IMR-90 (cell line): Measurements from ENCODE around the gene LTBP1. TPM values are rescaled to one million over a fixed set of nuclear protein-coding genes. Genes with fewer than 3 reads are reported as not detected.

Experiments
- ATAC-seq: fragments of 200-7000 bp; cut with Tn5 transposase; 2 replicates; pipeline ENCODE4 v1.9.1; 2020; ENCODE audit warnings: low read depth, mild to moderate bottlenecking, moderate library complexity
- BruUV-seq: library from RNA; stranded (reverse); fragments of 400-500 nt; replicated peaks from 2 replicates; lab custom pipeline; 2021; lab: Mats Ljungman, UMichigan
- CTCF ChIA-PET: fragments of 300-600 bp; formaldehyde crosslinking; extraction: SDS; loops from one replicate; lab custom pipeline; 2021; ENCODE audit warnings: antibody characterized with exemption; lab: Yijun Ruan, JAX
- POLR2A ChIA-PET: fragments of 300-600 bp; sonication (Branson Sonifier 250); formaldehyde crosslinking; loops from one replicate; lab custom pipeline; 2022; ENCODE audit warnings: antibody characterized with exemption; ENCODE audit not compliant: unreplicated experiment; lab: Charles Lee
- DNase-seq: peaks from one replicate; pipeline ENCODE4 v3.0.0; 2013
- H2AFZ ChIP-seq: replicated peaks from 2 replicates; pipeline ENCODE3; 2013; ENCODE audit warnings: low read length, mild to moderate bottlenecking; ENCODE audit not compliant: poor library complexity
- H2AK5ac ChIP-seq: 2 replicates; pipeline ENCODE4 v1.6.1; 2013; ENCODE audit warnings: low read depth, low read length, inconsistent platforms
- H2AK9ac ChIP-seq: replicated peaks from 2 replicates; pipeline ENCODE3; 2013; ENCODE audit warnings: mild to moderate bottlenecking, low read depth, low read length, moderate library complexity; ENCODE audit not compliant: poor library complexity
- H2BK120ac ChIP-seq: 2 replicates; pipeline ENCODE4 v1.6.1; 2013; ENCODE audit warnings: low read depth, low read length, inconsistent platforms
- H2BK15ac ChIP-seq: 3 replicates; pipeline ENCODE4 v1.6.1; 2013; ENCODE audit warnings: low read depth, low read length, inconsistent platforms
- H2BK20ac ChIP-seq: 2 replicates; pipeline ENCODE4 v1.6.1; 2013; ENCODE audit warnings: low read depth, mild to moderate bottlenecking, inconsistent platforms, low read length, moderate library complexity
- H2BK5ac ChIP-seq: 2 replicates; pipeline ENCODE4 v1.6.1; 2013; ENCODE audit warnings: mild to moderate bottlenecking, low read depth, low read length, inconsistent platforms; ENCODE audit not compliant: poor library complexity, severe bottlenecking
- H3K14ac ChIP-seq: replicated peaks from 2 replicates; pipeline ENCODE4 v1.6.1; 2013; ENCODE audit warnings: low read depth, low read length, inconsistent platforms
- H3K18ac ChIP-seq: 2 replicates; pipeline ENCODE4 v1.6.1; 2013; ENCODE audit warnings: low read depth, low read length, control low read depth
- H3K23ac ChIP-seq: 2 replicates; pipeline ENCODE4 v1.6.1; 2013; ENCODE audit warnings: low read depth, low read length, inconsistent platforms
- H3K27ac ChIP-seq: 2 replicates; pipeline ENCODE4 v1.5.1; 2013; ENCODE audit warnings: mild to moderate bottlenecking, control low read depth, low read length; ENCODE audit not compliant: insufficient read depth
- H3K27me3 ChIP-seq: 2 replicates; pipeline ENCODE4 v1.6.1; 2013; ENCODE audit warnings: low read length; ENCODE audit not compliant: control insufficient read depth, insufficient read depth
- H3K36me3 ChIP-seq: 2 replicates; pipeline ENCODE4 v1.6.1; 2013; ENCODE audit warnings: low read length, mixed read lengths; ENCODE audit not compliant: control insufficient read depth, insufficient read depth
- H3K4ac ChIP-seq: 2 replicates; pipeline ENCODE4 v1.6.1; 2013; ENCODE audit warnings: low read depth, low read length, inconsistent platforms
- H3K4me1 ChIP-seq: 2 replicates; pipeline ENCODE4 v1.6.1; 2013; ENCODE audit warnings: low read length, mixed read lengths; ENCODE audit not compliant: control insufficient read depth, insufficient read depth
- H3K4me2 ChIP-seq: 2 replicates; pipeline ENCODE4 v1.6.1; 2013; ENCODE audit warnings: low read depth, mild to moderate bottlenecking, control low read depth, low read length, moderate library complexity
- H3K4me3 ChIP-seq: 2 replicates; pipeline ENCODE4 v1.5.1; 2013; ENCODE audit warnings: low read depth, mild to moderate bottlenecking, control low read depth, low read length, moderate library complexity; ENCODE audit not compliant: insufficient read depth
- H3K56ac ChIP-seq: 2 replicates; pipeline ENCODE4 v1.6.1; 2013; ENCODE audit warnings: low read length, inconsistent platforms; ENCODE audit not compliant: insufficient read depth; ENCODE audit errors: extremely low read depth
- H3K79me1 ChIP-seq, 2 experiments: 2 replicates each; pipeline ENCODE4 v1.6.1; 2013; ENCODE audit warnings: low read length in 2 of 2, inconsistent platforms in 1 of 2, low read depth in 1 of 2
- H3K9ac ChIP-seq: 2 replicates; pipeline ENCODE4 v1.6.1; 2013; ENCODE audit warnings: low read depth, low read length, control low read depth
- H3K9me1 ChIP-seq: 2 replicates; pipeline ENCODE4 v1.6.1; 2013; ENCODE audit warnings: low read length, inconsistent platforms; ENCODE audit not compliant: insufficient read depth
- H3K9me3 ChIP-seq: 2 replicates; pipeline ENCODE4 v1.6.1; 2013; ENCODE audit warnings: low read length; ENCODE audit not compliant: control insufficient read depth, insufficient read depth
- H4K20me1 ChIP-seq: 2 replicates; pipeline ENCODE4 v1.6.1; 2013; ENCODE audit warnings: low read length, inconsistent platforms; ENCODE audit not compliant: insufficient read depth
- H4K5ac ChIP-seq: 2 replicates; pipeline ENCODE4 v1.6.1; 2013; ENCODE audit warnings: mild to moderate bottlenecking, low read depth, low read length, control low read depth
- H4K8ac ChIP-seq, 2 experiments: 2 replicates each; pipeline ENCODE4 v1.6.1; 2013; ENCODE audit warnings: low read depth in 2 of 2, low read length in 2 of 2, control low read depth in 1 of 2, inconsistent platforms in 1 of 2
- H4K91ac ChIP-seq: 2 replicates; pipeline ENCODE4 v1.6.1; 2013; ENCODE audit warnings: low read depth, low read length, inconsistent platforms; ENCODE audit not compliant: insufficient read depth
- BHLHE40 ChIP-seq: fragments of 150-350 bp; IDR thresholded peaks from 2 replicates; pipeline ENCODE4 v1.6.1; 2016; ENCODE audit warnings: mild to moderate bottlenecking, low read depth, low read length
- CEBPB ChIP-seq: IDR thresholded peaks from 2 replicates; pipeline ENCODE4 v1.6.1; 2012; ENCODE audit warnings: low read depth, low read length, improper control_type of control experiment
- CHD1 ChIP-seq: IDR thresholded peaks from 2 replicates; pipeline ENCODE4 v1.6.1; 2012; ENCODE audit warnings: low read depth, low read length, improper control_type of control experiment
- MAFK ChIP-seq: IDR thresholded peaks from 2 replicates; pipeline ENCODE4 v1.6.1; 2012; ENCODE audit warnings: low read depth, low read length, improper control_type of control experiment
- MAZ ChIP-seq: IDR thresholded peaks from 2 replicates; pipeline ENCODE4 v1.6.1; 2012; ENCODE audit warnings: low read depth, mild to moderate bottlenecking, low read length, improper control_type of control experiment, moderate library complexity, borderline replicate concordance
- MXI1 ChIP-seq: IDR thresholded peaks from 2 replicates; pipeline ENCODE4 v1.6.1; 2012; ENCODE audit warnings: low read depth, mild to moderate bottlenecking, low read length, moderate library complexity, borderline replicate concordance
- POLR2A ChIP-seq: IDR thresholded peaks from 2 replicates; pipeline ENCODE4 v1.6.1; 2012; ENCODE audit warnings: mild to moderate bottlenecking, low read depth, low read length
- RAD21 ChIP-seq: IDR thresholded peaks from 2 replicates; pipeline ENCODE4 v1.6.1; 2012; ENCODE audit warnings: low read length, improper control_type of control experiment
- RCOR1 ChIP-seq: IDR thresholded peaks from 2 replicates; pipeline ENCODE4 v1.6.1; 2012; ENCODE audit warnings: mild to moderate bottlenecking, low read length, improper control_type of control experiment; ENCODE audit not compliant: insufficient replicate concordance
- dilution Hi-C: fragments of 300-500 bp; cut with HindIII; formaldehyde crosslinking; loops from one replicate; pipeline ENCODE4 v1.14.3; 2018; ENCODE audit warnings: low sequenced_read_pairs; ENCODE audit not compliant: unreplicated experiment
- in situ Hi-C: fragments of 300-500 bp; cut with MboI; formaldehyde crosslinking; loops from 3 replicates; pipeline ENCODE4 v1.14.3; 2019; ENCODE audit warnings: low sequenced_read_pairs, inconsistent platforms, mixed read lengths
- intact Hi-C: fragments of 100-400 bp; cut with micrococcal nuclease; formaldehyde crosslinking; loops from 2 replicates; pipeline ENCODE4 v1.10.0; 2022
- polyA plus RNA-seq, 3 experiments: library from polyadenylated mRNA; depleted of rRNA; stranded (reverse); fragments of >200 nt; gene quantifications; 2 replicates each; pipeline ENCODE4 v1.2.3, GENCODE V29; 2012; ENCODE audit warnings: low replicate concordance in 1 of 3
- total RNA-seq: library from RNA; depleted of rRNA; stranded (reverse); fragments of >200 nt; gene quantifications from 2 replicates; pipeline ENCODE4 v1.2.3, GENCODE V29; 2012
- TF ChIP-seq, protein P1 (sequence below): fragments of 150-350 bp; IDR thresholded peaks from 2 replicates; pipeline ENCODE4 v1.6.1; 2017; ENCODE audit warnings: mild to moderate bottlenecking, antibody characterized with exemption, low read length, low read depth
- TF ChIP-seq, protein P2 (sequence below): conservative IDR thresholded peaks from 2 replicates; pipeline ENCODE4 v1.5.1; 2012; ENCODE audit warnings: mild to moderate bottlenecking, low read depth, low read length, improper control_type of control experiment

Gene LTBP1
- total and polyA plus RNA-seq, 2 of the 4 experiments (the other 2 are of a cell fraction): 235 to 326 TPM

DNA sequence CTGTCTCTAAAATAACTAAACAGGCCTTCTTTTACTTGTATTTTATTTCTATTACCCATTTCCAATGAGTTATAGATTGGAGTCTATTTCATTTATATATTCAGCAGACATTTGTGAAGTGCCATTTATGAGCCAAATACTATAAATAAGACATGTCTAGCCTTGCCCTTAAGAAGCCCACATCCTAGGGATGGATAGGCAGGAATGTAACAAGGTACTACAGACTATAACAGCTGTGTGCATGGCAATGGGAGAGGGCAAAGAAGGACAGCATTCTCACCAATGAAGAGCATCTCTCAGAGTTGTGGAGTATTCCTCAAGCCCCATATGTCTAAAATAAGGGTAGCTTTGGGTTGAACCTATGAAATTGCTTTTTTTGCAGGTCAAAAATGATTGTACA is 367.8 kb downstream of the LTBP1 start:
- Histone ChIP-seq H3K4ac (no peak overlapping the region), H3K79me1 (peaks cover 7 to 32% of the 10 kb centered on the region in 2 experiments; a peak in 2 of 4 replicates), H3K14ac (no peak overlapping the region), H4K91ac (no peak overlapping the region), H4K8ac (no peak overlapping the region), H3K4me2 (no peak overlapping the region), H3K27me3 (no peaks in the 10 kb centered on the region), H3K9me1 (peaks cover 11% of the 10 kb centered on the region; the same call in 1 of the 2 replicates), H3K4me3 (no peak overlapping the region), H4K5ac (no peak overlapping the region), H4K20me1 (no peaks in the 10 kb centered on the region), H2BK15ac (no peak overlapping the region), H2BK5ac (peak overlapping the region; percentile 47), H3K4me1 (peaks cover 7% of the 10 kb centered on the region), H3K18ac (no peak overlapping the region), H3K56ac (no peak overlapping the region), H3K23ac (no peak overlapping the region), H3K9ac (no peak overlapping the region), H2AK9ac (no peak overlapping the region), H3K36me3 (peaks cover 41% of the 10 kb centered on the region), H3K9me3 (no peaks in the 10 kb centered on the region), H2BK120ac (no peak overlapping the region), H3K27ac (no peak overlapping the region), H2AFZ (no peak overlapping the region), H2AK5ac (no peak overlapping the region), H2BK20ac (no peak overlapping the region)
- no TSS peak for BruUV-seq
- no peak for ATAC-seq
- no peak for DNase-seq
- TF ChIP-seq MAFK (no peak), BHLHE40 (no peak), RAD21 (no peak), MXI1 (no peak), POLR2A (no peak), CEBPB (no peak), MAZ (no peak), RCOR1 (no peak), CHD1 (no peak)
- TF ChIP-seq, protein P1, sequence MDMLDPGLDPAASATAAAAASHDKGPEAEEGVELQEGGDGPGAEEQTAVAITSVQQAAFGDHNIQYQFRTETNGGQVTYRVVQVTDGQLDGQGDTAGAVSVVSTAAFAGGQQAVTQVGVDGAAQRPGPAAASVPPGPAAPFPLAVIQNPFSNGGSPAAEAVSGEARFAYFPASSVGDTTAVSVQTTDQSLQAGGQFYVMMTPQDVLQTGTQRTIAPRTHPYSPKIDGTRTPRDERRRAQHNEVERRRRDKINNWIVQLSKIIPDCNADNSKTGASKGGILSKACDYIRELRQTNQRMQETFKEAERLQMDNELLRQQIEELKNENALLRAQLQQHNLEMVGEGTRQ: no peak
- TF ChIP-seq, protein P2, sequence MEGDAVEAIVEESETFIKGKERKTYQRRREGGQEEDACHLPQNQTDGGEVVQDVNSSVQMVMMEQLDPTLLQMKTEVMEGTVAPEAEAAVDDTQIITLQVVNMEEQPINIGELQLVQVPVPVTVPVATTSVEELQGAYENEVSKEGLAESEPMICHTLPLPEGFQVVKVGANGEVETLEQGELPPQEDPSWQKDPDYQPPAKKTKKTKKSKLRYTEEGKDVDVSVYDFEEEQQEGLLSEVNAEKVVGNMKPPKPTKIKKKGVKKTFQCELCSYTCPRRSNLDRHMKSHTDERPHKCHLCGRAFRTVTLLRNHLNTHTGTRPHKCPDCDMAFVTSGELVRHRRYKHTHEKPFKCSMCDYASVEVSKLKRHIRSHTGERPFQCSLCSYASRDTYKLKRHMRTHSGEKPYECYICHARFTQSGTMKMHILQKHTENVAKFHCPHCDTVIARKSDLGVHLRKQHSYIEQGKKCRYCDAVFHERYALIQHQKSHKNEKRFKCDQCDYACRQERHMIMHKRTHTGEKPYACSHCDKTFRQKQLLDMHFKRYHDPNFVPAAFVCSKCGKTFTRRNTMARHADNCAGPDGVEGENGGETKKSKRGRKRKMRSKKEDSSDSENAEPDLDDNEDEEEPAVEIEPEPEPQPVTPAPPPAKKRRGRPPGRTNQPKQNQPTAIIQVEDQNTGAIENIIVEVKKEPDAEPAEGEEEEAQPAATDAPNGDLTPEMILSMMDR: no peak
- dilution Hi-C loops: no loop called here
- intact Hi-C loops: no loop called here
- POLR2A ChIA-PET: no interaction called here
- in situ Hi-C loops: no loop called here
- CTCF ChIA-PET: no interaction called here
